GM18867 (cell line): ENCODE data around the gene MISP.

Experiments
- ATAC-seq: cut with Tn5 transposase; IDR thresholded peaks from one replicate; pipeline ENCODE4 v1.9.1; 2021; ENCODE audit warnings: mild to moderate bottlenecking, moderate library complexity; ENCODE audit not compliant: unreplicated experiment

The MISP gene

DNA sequence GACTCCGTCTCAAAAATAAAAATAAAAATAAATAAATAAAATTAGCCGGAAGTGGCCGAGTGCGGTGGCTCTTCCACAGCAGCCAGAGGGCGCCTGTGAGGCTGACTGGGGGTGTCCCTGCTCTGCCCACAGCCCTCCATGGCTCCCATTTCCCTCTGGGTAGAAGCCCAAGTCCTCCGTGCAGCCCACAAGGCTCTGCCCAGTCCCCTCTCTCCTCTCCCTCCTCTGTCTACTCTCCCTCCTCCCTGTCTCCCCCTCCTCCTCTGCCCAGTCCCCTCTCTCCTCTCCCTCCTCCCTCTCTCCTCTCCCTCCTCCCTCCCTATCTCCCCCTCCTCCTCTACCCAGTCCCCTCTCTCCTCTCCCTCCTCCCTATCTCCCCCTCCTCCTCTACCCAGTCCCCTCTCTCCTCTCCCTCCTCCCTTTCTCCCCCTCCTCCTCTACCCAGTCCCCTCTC lies 20.4 kb downstream of the MISP start:
- no peak for ATAC-seq

DNA sequence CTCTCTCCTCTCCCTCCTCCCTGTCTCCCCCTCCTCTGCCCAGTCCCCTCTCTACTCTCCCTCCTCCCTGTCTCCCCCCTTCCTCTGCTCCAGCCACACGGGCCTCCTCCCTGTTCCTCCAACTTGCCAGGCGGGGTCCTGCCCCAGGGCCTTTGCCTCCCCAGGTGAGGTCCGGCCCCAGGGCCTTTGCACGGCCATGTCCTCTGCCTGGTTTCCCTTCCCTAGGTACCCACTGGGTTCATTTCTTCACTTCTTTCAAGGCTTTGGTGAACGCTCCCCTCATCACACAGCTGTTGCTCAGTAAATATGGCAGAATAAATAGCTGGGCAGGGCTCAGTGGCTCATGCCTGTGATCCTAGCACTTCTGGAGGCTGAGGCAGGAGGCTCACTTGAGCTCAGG lies 21.2 kb downstream of the MISP start:
- no peak for ATAC-seq

GRCh38 chr19:772730-773436 lies 22.0 kb downstream of the MISP start:
- ATAC-seq: no peak

DNA sequence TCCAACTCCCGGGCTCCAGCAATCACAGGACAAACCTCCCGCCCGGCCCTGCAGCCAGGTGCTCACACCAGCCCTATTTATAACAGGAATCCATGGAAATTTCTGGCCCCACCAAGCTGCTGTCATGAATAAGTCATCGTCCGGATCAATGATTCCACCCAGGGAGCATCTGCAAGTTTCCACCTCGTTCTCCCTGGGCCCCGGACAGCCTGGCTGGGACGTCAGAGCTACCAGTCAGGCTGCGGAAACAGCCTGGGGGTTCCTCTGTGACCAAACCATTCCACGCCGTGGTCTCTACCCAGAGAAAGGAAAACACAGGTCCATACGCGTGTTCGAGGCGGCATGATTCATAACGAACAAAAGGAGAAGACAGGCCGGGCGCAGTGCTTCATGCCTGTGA lies 25.6 kb downstream of the MISP start:
- ATAC-seq: no peak

GRCh38 chr19:778910-779653 lies 28.2 kb downstream of the MISP start:
- no peak for ATAC-seq

DNA sequence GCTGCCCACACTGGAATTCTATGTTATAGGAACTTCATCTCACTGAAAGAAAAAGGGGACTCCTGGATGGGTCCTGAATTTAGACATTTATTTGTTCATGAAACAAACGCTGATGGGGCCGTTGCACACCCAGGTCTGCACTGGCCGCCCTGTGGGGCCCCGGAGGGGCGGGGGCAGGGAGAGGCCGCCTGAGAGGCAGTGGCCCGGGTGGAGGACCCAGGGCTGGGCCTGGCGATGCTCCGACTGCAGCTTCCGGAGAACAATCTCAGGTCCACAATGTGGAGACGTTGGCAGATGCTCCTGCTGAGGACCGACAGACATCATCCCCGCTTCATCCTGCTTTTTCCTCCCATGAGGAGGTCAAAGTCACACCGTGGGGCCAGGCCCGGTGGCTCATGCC lies 30.0 kb downstream of the MISP start:
- ATAC-seq: no peak

GRCh38 chr19:781800-782184 lies 30.9 kb downstream of the MISP start:
- ATAC-seq: no peak

GRCh38 chr19:782185-782877 lies 31.4 kb downstream of the MISP start:
- ATAC-seq: no peak

DNA sequence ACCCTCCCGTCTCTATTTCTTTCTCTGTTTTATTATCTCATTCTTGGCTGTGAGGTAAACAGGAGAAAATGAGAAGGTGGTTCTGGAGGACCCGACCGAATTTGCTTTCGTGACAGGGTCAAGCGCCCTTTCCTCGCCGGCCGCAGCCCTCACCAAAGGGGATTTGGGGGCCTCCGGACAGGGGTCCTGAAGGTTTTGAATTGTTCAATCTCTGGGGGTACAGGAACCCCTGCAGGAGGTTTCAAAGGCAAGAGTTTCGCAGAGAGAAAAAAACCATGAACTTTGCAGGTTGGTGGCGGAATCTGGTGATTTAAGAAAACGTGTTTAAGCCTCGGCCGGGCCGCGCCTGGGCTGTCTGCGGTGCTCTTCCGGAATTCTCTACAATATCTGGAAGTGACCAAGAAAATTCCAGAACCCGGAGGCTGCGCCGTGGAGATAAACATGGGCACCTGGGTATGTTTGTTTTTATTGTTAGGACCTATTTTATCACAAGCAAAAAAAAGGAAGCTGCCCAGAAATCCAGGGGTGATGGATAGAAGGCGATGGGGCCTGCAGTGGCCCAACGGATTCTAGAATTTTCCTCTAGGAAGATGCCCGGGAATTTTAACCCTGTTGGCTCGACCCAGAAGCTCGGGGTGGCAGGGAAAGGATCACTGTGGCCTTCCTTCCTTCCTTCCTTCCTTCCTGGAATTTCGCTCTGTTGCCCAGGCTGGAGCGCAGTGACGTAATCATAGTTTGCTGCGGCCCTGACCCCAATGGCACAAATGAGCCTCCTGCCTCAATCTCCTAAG lies 32.2 kb downstream of the MISP start:
- no peak for ATAC-seq

DNA sequence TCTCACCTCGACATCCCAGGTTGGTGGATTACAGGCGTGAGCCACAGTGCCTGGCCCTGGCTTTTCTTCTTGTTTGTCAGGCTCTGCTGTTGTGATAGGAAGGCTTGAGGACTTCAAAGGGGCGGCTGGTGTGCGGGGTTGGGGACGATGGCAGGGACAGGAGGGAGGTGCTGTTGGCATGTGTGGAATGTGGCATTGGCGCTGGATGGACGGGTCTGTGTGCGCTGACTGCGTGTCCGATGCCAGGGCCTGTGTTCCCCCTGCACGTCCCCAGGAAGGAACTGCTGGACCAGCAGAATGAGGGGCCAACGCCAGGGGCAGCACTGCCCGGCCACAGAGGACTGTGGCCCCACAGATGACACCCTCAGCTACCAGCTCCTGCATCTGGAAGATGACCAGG lies 33.6 kb downstream of the MISP start:
- no peak for ATAC-seq

- ATAC-seq: no peak
Measured at GRCh38 chr19:787536-787935, 36.6 kb downstream of the MISP start.

- no peak for ATAC-seq
Measured at GRCh38 chr19:788686-788982, 37.7 kb downstream of the MISP start.

DNA sequence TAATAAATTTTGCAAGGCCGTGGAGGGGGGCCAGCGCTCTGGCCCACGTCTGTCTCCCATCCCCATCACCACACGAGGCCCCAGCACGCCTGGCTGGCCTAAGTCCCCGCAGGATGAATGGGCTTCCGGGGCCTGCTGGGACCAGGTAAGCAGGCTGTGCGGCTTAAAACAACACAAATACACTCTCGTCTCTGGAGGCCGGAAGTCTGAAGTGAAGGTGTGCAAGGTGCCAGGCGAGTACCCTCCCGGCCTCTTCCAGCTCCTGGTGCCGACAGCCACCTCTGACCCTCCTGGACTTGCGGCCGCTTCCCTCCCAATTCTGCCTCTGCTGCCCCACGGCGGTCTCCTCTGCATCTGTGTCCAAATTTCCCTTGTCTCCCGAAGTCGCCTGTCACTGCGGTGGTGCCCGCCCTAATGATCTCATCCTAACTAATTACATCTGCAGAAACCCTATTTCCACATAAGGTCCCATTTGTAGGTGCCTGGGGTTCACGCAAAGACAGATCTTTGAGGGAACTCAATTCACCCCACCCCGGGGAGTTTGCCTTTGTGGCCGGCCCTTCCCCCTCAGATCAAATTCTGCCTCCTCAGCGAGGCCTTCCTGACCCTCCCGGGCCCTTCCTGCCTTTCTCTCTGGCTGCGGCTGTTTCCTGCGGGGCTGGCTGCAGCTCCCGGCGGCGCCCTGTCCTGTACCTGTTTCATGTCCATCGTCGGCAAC lies 38.2 kb downstream of the MISP start:
- no peak for ATAC-seq

DNA sequence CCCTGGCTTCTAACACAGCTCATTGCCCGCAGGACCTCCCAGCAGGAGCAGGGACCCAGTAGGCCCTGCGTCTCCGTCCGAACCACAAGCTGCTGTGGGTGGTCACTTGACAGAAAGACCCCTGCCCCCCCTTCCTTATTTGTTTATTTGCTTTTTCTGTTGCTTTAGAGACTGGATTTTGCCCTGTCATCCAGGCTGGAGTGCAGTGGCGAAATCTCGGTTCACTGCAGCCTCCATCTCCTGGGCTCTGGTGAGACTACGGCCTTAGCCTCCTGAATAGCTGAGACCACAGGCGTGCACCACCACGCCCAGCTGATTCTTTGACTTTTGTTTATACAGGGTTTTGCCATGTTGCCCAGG lies 38.8 kb downstream of the MISP start:
- no peak for ATAC-seq

DNA sequence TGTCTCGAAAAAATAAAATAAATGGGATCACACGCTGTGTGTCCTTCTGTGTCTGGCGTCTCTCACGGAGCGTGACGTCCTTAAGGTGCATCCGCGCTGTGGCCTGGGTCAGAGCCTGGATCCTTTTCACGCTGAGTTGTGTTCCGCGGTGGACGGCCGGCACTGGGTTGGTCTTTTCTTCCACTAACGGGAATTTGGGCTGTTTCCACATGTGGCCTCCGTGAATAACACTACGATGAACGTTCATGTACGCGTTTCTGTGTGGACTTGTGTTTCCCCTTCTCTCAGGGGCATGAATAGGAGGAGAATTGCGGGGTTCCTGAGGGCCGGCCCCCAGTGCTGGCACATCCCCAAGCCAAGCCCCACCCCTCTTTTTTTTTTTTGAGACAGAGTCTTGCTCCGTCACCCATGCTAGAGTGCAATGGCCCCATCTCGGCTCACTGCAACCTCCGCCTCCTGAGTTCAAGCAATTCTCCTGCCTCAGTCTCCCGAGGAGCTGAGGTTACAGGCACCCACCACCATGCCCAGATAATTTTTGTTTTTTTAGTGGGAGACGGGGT lies 40.2 kb downstream of the MISP start:
- ATAC-seq: no peak

GRCh38 chr19:791567-792305 lies 40.8 kb downstream of the MISP start:
- no peak for ATAC-seq

DNA sequence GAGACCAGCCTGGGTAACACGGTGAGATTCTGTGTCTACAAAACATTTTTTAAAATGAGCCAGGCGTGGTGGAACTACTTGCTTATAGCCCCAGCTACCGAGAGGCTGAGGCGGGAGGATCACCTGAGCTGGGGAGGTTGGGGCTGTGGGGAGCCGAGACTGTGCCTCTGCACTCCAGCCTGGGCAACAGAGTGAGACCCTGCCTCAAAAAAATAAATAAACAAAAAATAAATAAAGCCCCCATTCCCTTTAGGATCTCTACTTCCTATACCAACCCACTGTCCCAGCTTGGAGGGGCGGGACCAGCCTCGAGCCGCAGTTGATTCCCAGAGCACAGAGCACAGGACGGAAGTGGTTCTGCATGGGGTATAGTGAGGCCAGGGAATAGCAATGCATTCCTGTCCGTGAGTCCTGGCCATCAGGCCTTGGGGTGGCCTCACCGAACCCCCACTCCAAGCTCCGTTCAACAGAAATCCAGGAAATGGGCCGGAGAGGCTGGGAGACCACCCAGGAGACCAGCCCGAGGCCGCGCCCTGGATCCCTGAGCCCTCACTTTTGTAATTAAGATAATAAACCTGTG lies 41.5 kb downstream of the MISP start:
- ATAC-seq: no peak

GRCh38 chr19:793806-794205 lies 42.9 kb downstream of the MISP start:
- ATAC-seq: no peak

DNA sequence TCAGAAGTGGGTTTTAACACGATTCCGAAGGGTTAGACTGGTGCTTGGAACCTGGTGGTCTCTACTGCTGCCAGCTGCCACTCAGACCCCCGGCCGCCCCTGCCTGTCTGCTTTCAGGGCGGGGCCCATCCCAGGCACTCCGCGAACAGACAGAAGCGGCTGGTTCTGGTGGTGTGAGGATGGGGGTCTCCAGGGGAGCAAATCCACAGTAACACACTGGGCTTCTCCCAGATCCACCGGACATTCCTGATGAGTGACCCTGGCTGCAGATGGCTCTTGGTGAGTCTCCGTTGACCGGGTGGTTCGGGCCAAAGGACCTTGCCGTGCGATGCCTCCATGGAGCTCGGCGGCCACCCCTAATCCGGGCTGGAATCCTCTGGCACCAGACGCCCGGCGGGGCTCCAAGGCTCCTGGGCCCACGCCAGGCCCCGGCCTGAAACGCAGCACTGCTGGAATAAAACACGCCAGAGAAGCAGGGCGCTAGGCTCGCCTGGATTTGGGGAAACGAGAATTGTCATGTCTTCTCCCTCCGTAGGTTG lies 44.2 kb downstream of the MISP start:
- no peak for ATAC-seq
